Esophagus squamous epithelium (tissue), 5 donors: ENCODE data around the gene AHSA1. TPM values are rescaled to one million over a fixed set of nuclear protein-coding genes. Genes with fewer than 3 reads are reported as not detected.

Experiments
- DNase-seq: peaks from one replicate; lab custom pipeline; 2025; lab: John Stamatoyannopoulos, UW
- H3K27ac ChIP-seq, 4 donors: fragments of 200-600 bp; sonication (generic); one replicate each; pipeline ENCODE4 v1.5.1; 2016 to 2019; ENCODE audit warnings: mild to moderate bottlenecking in 1 of 4
- H3K27me3 ChIP-seq, 4 donors: fragments of 200-600 bp; sonication (generic); 1 replicate in 3 of 4; 2 replicates in 1 of 4; pipeline versions ENCODE4 v1.5.1 to v1.6.0; 2017 to 2021; ENCODE audit warnings: antibody characterized with exemption in 1 of 4
- H3K36me3 ChIP-seq, 3 donors: fragments of 200-600 bp; sonication (generic); one replicate each; pipeline ENCODE4 v1.5.1; 2016 to 2019
- H3K4me1 ChIP-seq, 3 donors: fragments of 200-600 bp; sonication (generic); one replicate each; pipeline ENCODE4 v1.5.1; 2017 to 2019
- H3K4me3 ChIP-seq, 4 donors: fragments of 200-600 bp; sonication (generic); 1 replicate in 3 of 4; 2 replicates in 1 of 4; pipeline ENCODE4 v1.5.1; 2016 to 2019; ENCODE audit warnings: mild to moderate bottlenecking in 2 of 4, moderate library complexity in 1 of 4
- H3K9me3 ChIP-seq, 3 donors: fragments of 200-600 bp; sonication (generic); one replicate each; pipeline ENCODE4 v1.5.1; 2016 to 2019
- POLR2A ChIP-seq, 4 donors: fragments of 450-650 bp; IDR thresholded peaks; one replicate each; pipeline ENCODE4 v1.6.1; 2017; ENCODE audit warnings: antibody characterized with exemption in 4 of 4, mild to moderate bottlenecking in 4 of 4, moderate library complexity in 3 of 4
- WGBS, 2 donors: methylation state at CpG; one replicate each; pipeline ENCODE4 v1.1.5; 2018; 5-methylcytosine and 5-hydroxymethylcytosine counted together
- intact Hi-C: fragments of 100-400 bp; cut with DNase I; formaldehyde crosslinking; loops from one replicate; pipeline ENCODE4 v1.15.0; 2022
- total RNA-seq, 4 donors: library from RNA; depleted of rRNA; stranded (reverse); fragments of >200 nt; gene quantifications; one replicate each; pipeline ENCODE4 v1.1.0, GENCODE V29; 2016
- TF ChIP-seq, protein P1 (sequence below), 6 experiments: fragments of 450-650 bp in 4 of 6; fragments of 200-600 bp in 2 of 6; sonication (generic) in 2 of 6; IDR thresholded peaks; one replicate each; pipeline ENCODE4 v1.5.1; 2016 to 2019; ENCODE audit warnings: antibody characterized with exemption in 6 of 6, mild to moderate bottlenecking in 4 of 6, moderate library complexity in 4 of 6
- donor health status: DM: yes; HTN: yes; CAD: no.

Gene AHSA1
- total RNA-seq, 4 donors from 2014 or later = 98.6 to 166 (median 120) TPM

DNA sequence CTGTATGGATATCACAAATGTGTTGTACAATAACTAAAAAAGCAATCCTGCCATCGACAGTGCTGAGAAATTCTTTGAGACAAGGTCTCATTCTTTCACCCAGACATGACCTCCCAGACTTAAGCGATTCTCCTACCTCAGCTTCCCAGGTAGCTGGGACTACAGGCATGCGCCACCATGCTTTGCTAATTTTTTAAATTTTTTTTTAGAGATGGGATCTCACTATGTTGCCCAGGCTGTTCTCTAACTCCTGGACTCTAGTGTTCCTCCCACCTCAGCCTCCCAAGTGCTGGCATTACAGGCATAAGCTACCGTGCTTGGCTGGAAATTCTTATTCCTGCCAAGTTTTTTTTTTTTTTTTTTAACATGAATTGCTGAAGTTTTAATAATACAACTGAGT is 18.0 kb upstream of the AHSA1 start:
- TF ChIP-seq, protein P1, sequence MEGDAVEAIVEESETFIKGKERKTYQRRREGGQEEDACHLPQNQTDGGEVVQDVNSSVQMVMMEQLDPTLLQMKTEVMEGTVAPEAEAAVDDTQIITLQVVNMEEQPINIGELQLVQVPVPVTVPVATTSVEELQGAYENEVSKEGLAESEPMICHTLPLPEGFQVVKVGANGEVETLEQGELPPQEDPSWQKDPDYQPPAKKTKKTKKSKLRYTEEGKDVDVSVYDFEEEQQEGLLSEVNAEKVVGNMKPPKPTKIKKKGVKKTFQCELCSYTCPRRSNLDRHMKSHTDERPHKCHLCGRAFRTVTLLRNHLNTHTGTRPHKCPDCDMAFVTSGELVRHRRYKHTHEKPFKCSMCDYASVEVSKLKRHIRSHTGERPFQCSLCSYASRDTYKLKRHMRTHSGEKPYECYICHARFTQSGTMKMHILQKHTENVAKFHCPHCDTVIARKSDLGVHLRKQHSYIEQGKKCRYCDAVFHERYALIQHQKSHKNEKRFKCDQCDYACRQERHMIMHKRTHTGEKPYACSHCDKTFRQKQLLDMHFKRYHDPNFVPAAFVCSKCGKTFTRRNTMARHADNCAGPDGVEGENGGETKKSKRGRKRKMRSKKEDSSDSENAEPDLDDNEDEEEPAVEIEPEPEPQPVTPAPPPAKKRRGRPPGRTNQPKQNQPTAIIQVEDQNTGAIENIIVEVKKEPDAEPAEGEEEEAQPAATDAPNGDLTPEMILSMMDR (IDR thresholded peaks at IDR 0.05) = no peak
- TF ChIP-seq POLR2A (IDR thresholded peaks at IDR 0.05) = no peak
- WGBS, 2 donors = 90 to 95% methylated on average over 4 of the region's 4 CpGs
- Histone ChIP-seq H3K36me3 (peaks cover 22 to 99% (median 52%) of the 10 kb centered on the region in 3 donors), H3K4me3 (no peak overlapping the region), H3K27ac (no peak overlapping the region), H3K27me3 (no peaks in the 10 kb centered on the region), H3K9me3 (no peaks in the 10 kb centered on the region), H3K4me1 (no peaks in the 10 kb centered on the region)
- intact Hi-C loops = no loop called here
- DNase-seq = no peak

DNA sequence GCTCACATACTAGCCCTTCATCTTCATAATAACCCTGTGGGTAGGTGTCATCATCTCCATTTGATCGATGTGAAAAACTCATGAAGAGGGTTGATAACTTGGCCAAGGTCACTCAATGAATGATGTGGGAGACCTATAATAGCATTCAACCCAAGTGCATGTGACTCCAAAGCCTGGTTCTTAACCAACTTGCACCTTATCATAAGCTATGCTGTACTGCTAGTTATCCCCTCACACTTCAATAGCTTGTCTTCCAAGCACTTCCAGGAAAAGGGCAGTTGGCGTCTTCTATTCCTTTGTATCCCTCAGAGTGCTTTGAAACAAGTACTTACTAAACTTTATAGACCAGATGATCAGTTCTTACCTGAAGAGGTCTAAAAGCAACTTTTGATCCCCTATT is 15.7 kb upstream of the AHSA1 start:
- no peak for DNase-seq
- WGBS, 2 donors = 84 to 100% methylated on average over 2 of the region's 2 CpGs
- H3K4me3 ChIP-seq = no peak overlapping the region
- intact Hi-C loops = no loop called here
- no peaks in the 10 kb centered on the region for H3K27me3 ChIP-seq
- H3K9me3 ChIP-seq = no peaks in the 10 kb centered on the region
- H3K27ac ChIP-seq = no peak overlapping the region
- peaks cover 21 to 99% (median 39%) of the 10 kb centered on the region in 3 donors for H3K36me3 ChIP-seq
- no peak for TF ChIP-seq POLR2A (IDR thresholded peaks at IDR 0.05)
- TF ChIP-seq, protein P1 (IDR thresholded peaks at IDR 0.05) = no peak
- no peaks in the 10 kb centered on the region for H3K4me1 ChIP-seq

DNA sequence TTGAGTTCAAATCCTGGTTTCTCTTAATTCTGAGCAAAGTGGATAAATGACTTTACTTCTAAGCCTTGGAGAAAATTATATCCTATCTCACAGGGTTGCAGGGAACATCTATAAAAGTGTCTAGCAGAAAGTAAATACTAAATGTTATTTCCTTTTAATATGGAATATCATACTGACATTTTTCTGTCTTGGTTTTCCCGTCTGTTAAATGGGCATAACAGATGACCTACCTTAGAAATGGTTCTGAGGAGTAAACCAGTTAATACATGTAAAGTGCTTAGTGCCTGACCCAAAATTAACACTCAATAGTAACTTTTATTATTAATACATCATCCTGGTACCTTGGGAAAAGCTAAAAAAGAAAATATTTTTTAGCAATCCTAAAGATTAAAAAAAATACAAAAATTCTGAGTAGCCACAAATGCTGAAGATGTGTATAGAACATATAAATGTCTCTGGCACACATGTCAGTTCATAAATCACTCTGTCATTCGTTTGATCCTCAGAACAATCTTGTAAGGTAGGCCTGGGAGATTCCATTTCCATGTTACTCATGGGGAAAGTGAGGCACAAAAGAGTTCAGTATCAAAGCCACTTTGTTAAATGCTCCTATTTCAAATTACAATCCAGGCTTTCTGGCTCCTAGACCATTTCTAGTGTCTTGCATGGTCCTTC is 1.8 kb upstream of the AHSA1 start:
- no peak for TF ChIP-seq POLR2A (IDR thresholded peaks at IDR 0.05)
- TF ChIP-seq, protein P1 (IDR thresholded peaks at IDR 0.05) = no peak
- Histone ChIP-seq H3K9me3 (no peaks in the 10 kb centered on the region), H3K4me1 (peaks cover 0 to 38% (median 19%) of the 10 kb centered on the region in 3 donors), H3K27me3 (no peaks in the 10 kb centered on the region), H3K36me3 (peaks cover 2 to 44% (median 15%) of the 10 kb centered on the region in 3 donors), H3K4me3 (peak overlapping the region in 2 of 4 donors; percentile 92 to 99), H3K27ac (no peak overlapping the region)
- intact Hi-C loops = no loop called here
- DNase-seq = no peak
- 62 to 69% methylated on average over 2 of the region's 2 CpGs for WGBS, 2 donors

DNA sequence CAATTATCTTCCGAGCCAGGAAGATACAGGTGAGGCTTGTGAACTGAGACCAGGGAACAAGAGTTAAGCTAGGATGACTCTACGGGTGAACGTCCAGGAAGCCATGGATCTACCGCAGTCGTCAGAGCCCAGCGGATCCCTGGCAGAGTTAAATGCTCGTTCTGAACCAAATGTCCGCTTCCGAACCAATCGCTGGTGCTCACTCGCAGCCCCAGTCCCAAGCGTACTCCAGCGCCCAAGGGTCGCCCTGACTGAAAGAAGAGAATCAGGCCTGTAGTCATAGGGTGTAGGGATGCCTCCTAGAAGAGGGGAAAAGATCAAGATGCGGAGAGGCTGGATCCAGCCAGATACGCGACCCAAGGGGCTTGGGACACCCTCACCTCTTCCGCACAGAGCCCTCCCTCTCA is 775 bp upstream of the AHSA1 start:
- TF ChIP-seq, protein P1 (IDR thresholded peaks at IDR 0.05) = no peak
- peak in 2 of 4 donors; percentile 32 to 73 for TF ChIP-seq POLR2A (IDR thresholded peaks at IDR 0.05)
- peak overlapping the region; percentile 88 to 96 (median 94) for H3K27ac ChIP-seq
- no peaks in the 10 kb centered on the region for H3K9me3 ChIP-seq
- WGBS, 2 donors = 0% methylated on average over 5 to 17 of the region's 18 CpGs
- DNase-seq = no peak
- H3K36me3 ChIP-seq = peaks cover 11 to 44% (median 24%) of the 10 kb centered on the region in 3 donors
- H3K4me1 ChIP-seq = peaks cover 0 to 38% (median 19%) of the 10 kb centered on the region in 3 donors
- H3K27me3 ChIP-seq = no peaks in the 10 kb centered on the region
- intact Hi-C loops = no loop called here
- H3K4me3 ChIP-seq = peak overlapping the region; percentile 83 to 99 (median 88)

DNA sequence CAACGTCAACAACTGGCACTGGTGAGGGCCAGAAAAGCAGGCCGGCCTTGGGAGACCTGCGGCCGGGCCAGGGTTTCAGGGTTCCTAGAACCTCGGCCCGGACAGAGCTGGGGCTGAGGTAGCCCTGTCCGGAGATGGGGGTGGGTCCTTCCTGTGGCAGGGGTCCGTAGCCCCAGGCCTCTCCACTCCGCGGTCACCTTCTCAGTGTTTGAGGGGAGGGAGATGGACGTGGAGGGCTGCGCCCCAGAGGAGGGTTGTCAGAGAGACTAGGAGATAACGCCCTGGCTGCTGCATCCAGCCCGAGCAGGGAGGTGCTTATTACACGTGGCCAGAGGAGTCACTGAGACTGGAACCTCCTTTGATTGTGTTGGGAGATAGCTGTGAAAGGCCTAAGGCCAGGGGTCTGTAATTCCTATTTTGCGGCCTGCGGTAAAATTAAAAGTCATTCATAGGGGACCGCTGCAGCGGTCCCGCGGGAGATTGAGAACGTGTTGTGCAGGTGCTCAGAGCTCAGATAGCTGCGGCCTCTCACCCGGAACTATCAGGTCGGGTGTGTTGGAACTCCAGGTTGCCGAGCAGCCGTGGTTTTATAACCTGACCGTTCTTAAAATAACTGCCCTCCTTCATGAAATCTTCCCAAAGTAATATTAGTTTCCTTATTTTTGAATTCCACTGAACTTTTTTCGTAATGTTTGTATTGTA is 507 bp downstream of the AHSA1 start:
- Histone ChIP-seq H3K9me3 (no peaks in the 10 kb centered on the region), H3K36me3 (peaks cover 21 to 44% (median 37%) of the 10 kb centered on the region in 3 donors), H3K27me3 (no peaks in the 10 kb centered on the region), H3K4me3 (peak overlapping the region; percentile 83 to 99 (median 88)), H3K27ac (peak overlapping the region; percentile 88 to 96 (median 94)), H3K4me1 (peaks cover 0 to 38% (median 19%) of the 10 kb centered on the region in 3 donors)
- DNase-seq = no peak
- intact Hi-C loops = no loop called here
- WGBS, 2 donors = 0 to 1% methylated on average over 15 to 17 of the region's 29 CpGs
- no peak for TF ChIP-seq POLR2A (IDR thresholded peaks at IDR 0.05)
- TF ChIP-seq, protein P1 (IDR thresholded peaks at IDR 0.05) = no peak
